Testis (tissue), 3 donors: ENCODE data around the gene LIM2. TPM values are rescaled to one million over a fixed set of nuclear protein-coding genes. Genes with fewer than 3 reads are reported as not detected.
A peak's percentile ranks its signal among the peaks of the same experiment; 100 is the strongest.

Experiments used
- DNase-seq: peaks from one replicate; pipeline ENCODE4 v3.0.0-alpha.2; 2019
- H3K27ac ChIP-seq, 2 donors: fragments of 200-600 bp; sonication (generic); one replicate each; pipeline ENCODE4 v1.5.1; 2019
- H3K27me3 ChIP-seq: fragments of 200-600 bp; sonication (generic); one replicate; pipeline ENCODE4 v1.5.1; 2019
- H3K36me3 ChIP-seq: fragments of 200-600 bp; sonication (generic); one replicate; pipeline ENCODE4 v1.5.1; 2017; ENCODE audit warnings: low read depth; ENCODE audit errors: missing control alignments
- H3K4me1 ChIP-seq: fragments of 200-600 bp; sonication (generic); one replicate; pipeline ENCODE4 v1.5.1; 2019
- H3K4me3 ChIP-seq, 2 donors: fragments of 200-600 bp; sonication (generic); one replicate each; pipeline ENCODE4 v1.5.1; 2017 to 2019
- H3K9me3 ChIP-seq: fragments of 200-600 bp; sonication (generic); one replicate; pipeline ENCODE4 v1.5.1; 2017
- CTCF ChIP-seq, 3 experiments: fragments of 450-650 bp in 2 of 3; fragments of 200-600 bp in 1 of 3; sonication (generic) in 1 of 3; IDR thresholded peaks; one replicate each; pipeline ENCODE4 v1.5.1; 2016 to 2019; ENCODE audit warnings: antibody characterized with exemption in 3 of 3, mild to moderate bottlenecking in 2 of 3, moderate library complexity in 1 of 3
- POLR2A ChIP-seq: fragments of 450-650 bp; IDR thresholded peaks from one replicate; pipeline ENCODE4 v1.6.1; 2017; ENCODE audit warnings: antibody characterized with exemption, mild to moderate bottlenecking, moderate library complexity
- WGBS, 2 donors: methylation state at CpG; one replicate each; pipeline ENCODE4 v1.1.5; 2018; 5-methylcytosine and 5-hydroxymethylcytosine counted together
- intact Hi-C: fragments of 100-400 bp; cut with DNase I; formaldehyde crosslinking; loops from one replicate; pipeline ENCODE4 v1.15.1; 2023; ENCODE audit warnings: low total_unique reads
- polyA plus RNA-seq: library from polyadenylated mRNA; stranded (reverse); fragments of 350-450 nt; fragmentation: Illumina TruSeq; extraction: RNeasy Lipid Tissue Mini Kit (QIAGEN cat#74804); gene quantifications from one replicate; pipeline ENCODE4 v1.2.3, GENCODE V29; 2014; ENCODE audit warnings: low read depth, low replicate concordance; ENCODE audit not compliant: insufficient read depth
- total RNA-seq, 2 donors: library from RNA; depleted of rRNA; stranded (reverse); fragments of >200 nt; gene quantifications; one replicate each; pipeline ENCODE4 v1.2.3, GENCODE V29; 2016

LIM2 gene
- total and polyA plus RNA-seq, 3 donors from 2014 or later, result 0.31 to 0.91 TPM; not detected in 1

GRCh38 chr19:51341066-51341465, 46.7 kb downstream of the LIM2 start:
- Histone ChIP-seq H3K9me3 (no peaks in the 10 kb centered on the region), H3K36me3 (no peaks in the 10 kb centered on the region), H3K4me3 (no peak overlapping the region), H3K27ac (no peak overlapping the region), H3K4me1 (no peaks in the 10 kb centered on the region), H3K27me3 (no peaks in the 10 kb centered on the region)
- 78 to 81% methylated on average over 6 to 18 of the region's 18 CpGs for WGBS, 2 donors
- intact Hi-C loops, result no loop called here
- DNase-seq, result no peak
- TF ChIP-seq POLR2A (no peak), CTCF (IDR thresholded peaks at IDR 0.05) (no peak)

GRCh38 chr19:51339687-51340656, 47.8 kb downstream of the LIM2 start:
- no peaks in the 10 kb centered on the region for H3K4me1 ChIP-seq
- H3K36me3 ChIP-seq, result no peaks in the 10 kb centered on the region
- H3K9me3 ChIP-seq, result no peaks in the 10 kb centered on the region
- intact Hi-C loops, result no loop called here
- H3K27ac ChIP-seq, result peak overlapping the region; percentile 18 to 80
- H3K4me3 ChIP-seq, result peak overlapping the region; percentile 58 to 74
- TF ChIP-seq CTCF (IDR thresholded peaks at IDR 0.05) (peak; percentile 21 to 61 (median 55)), POLR2A (no peak)
- peak; percentile 100 for DNase-seq
- H3K27me3 ChIP-seq, result no peaks in the 10 kb centered on the region
- WGBS, 2 donors, result 1 to 5% methylated on average over 37 to 41 of the region's 107 CpGs

GRCh38 chr19:51339313-51339686, 48.5 kb downstream of the LIM2 start:
- H3K4me1 ChIP-seq, result no peaks in the 10 kb centered on the region
- intact Hi-C loops, result no loop called here
- WGBS, 2 donors, result 0 to 2% methylated on average over 10 of the region's 10 CpGs
- H3K27ac ChIP-seq, result peak overlapping the region; percentile 62 to 80
- no peaks in the 10 kb centered on the region for H3K36me3 ChIP-seq
- no peaks in the 10 kb centered on the region for H3K9me3 ChIP-seq
- H3K27me3 ChIP-seq, result no peaks in the 10 kb centered on the region
- peak overlapping the region; percentile 58 to 74 for H3K4me3 ChIP-seq
- no peak for TF ChIP-seq POLR2A
- TF ChIP-seq CTCF (IDR thresholded peaks at IDR 0.05), result no peak
- no peak for DNase-seq

GRCh38 chr19:51338563-51339312, 49.0 kb downstream of the LIM2 start:
- intact Hi-C loops, result no loop called here
- Histone ChIP-seq H3K4me1 (no peaks in the 10 kb centered on the region), H3K4me3 (peak overlapping the region; percentile 58 to 74), H3K36me3 (no peaks in the 10 kb centered on the region), H3K27me3 (no peaks in the 10 kb centered on the region), H3K27ac (peak overlapping the region; percentile 62 to 80), H3K9me3 (no peaks in the 10 kb centered on the region)
- peak; percentile 92 for DNase-seq
- 2 to 6% methylated on average over 20 to 40 of the region's 43 CpGs for WGBS, 2 donors
- TF ChIP-seq CTCF (IDR thresholded peaks at IDR 0.05) (peak; percentile 72 to 89 (median 83)), POLR2A (no peak)
